B cell (primary cell): ENCODE data around the gene PLEKHG2. TPM values are rescaled to one million over a fixed set of nuclear protein-coding genes. Genes with fewer than 3 reads are reported as not detected.

Source experiments
- ATAC-seq: fragments of 200-7000 bp; cut with Tn5 transposase; one replicate; pipeline ENCODE4 v1.10.0; 2021; ENCODE audit warnings: low read depth, mild to moderate bottlenecking, moderate number of reproducible peaks, moderate library complexity
- CTCF ChIA-PET: fragments of 350-600 bp; sonication (Branson Sonifier 250); formaldehyde crosslinking; loops from one replicate; lab custom pipeline; 2021; ENCODE audit warnings: antibody characterized with exemption, inconsistent platforms; lab: Charles Lee
- POLR2A ChIA-PET: fragments of 350-600 bp; sonication (Branson Sonifier 250); formaldehyde crosslinking; loops from one replicate; lab custom pipeline; 2021; ENCODE audit warnings: antibody characterized with exemption; lab: Charles Lee
- DNase-seq: peaks from one replicate; pipeline ENCODE4 v3.0.0; 2013
- H2AFZ ChIP-seq: 2 replicates; pipeline ENCODE4 v1.6.1; 2012; ENCODE audit warnings: mild to moderate bottlenecking, low read depth, low read length; ENCODE audit not compliant: insufficient read depth, poor library complexity, severe bottlenecking
- H3K27ac ChIP-seq, 2 donors: 1 replicate in 1 of 2; 2 replicates in 1 of 2; pipeline ENCODE4 v1.5.1; 2012 to 2013; ENCODE audit warnings: low read length in 2 of 2, mild to moderate bottlenecking in 2 of 2, moderate library complexity in 1 of 2
- H3K27me3 ChIP-seq, 4 experiments: fragments of 200-600 bp in 1 of 4; sonication (generic) in 1 of 4; replicated peaks in 1 of 4; 1 replicate in 2 of 4; 2 replicates in 2 of 4; pipeline versions ENCODE4 v1.6.1 to v1.7.0; 2013 to 2016; ENCODE audit warnings: low read length in 3 of 4, mild to moderate bottlenecking in 2 of 4, mixed read lengths in 1 of 4, moderate library complexity in 1 of 4; ENCODE audit not compliant: insufficient read depth in 4 of 4, control insufficient read depth in 3 of 4; ENCODE audit errors: control extremely low read depth in 1 of 4
- H3K36me3 ChIP-seq, 2 experiments: replicated peaks in 1 of 2; 1 replicate in 1 of 2; 2 replicates in 1 of 2; pipeline versions ENCODE4 v1.6.1 to v1.7.1; 2013; ENCODE audit warnings: low read length in 1 of 2; ENCODE audit not compliant: insufficient read depth in 2 of 2, control insufficient read depth in 1 of 2; ENCODE audit errors: control extremely low read depth in 1 of 2, extremely low read depth in 1 of 2
- H3K4me1 ChIP-seq, 2 donors: fragments of 200-600 bp in 1 of 2; sonication (generic) in 1 of 2; 1 replicate in 1 of 2; 2 replicates in 1 of 2; pipeline versions ENCODE4 v1.5.1 to v1.6.1; 2013 to 2017; ENCODE audit warnings: low read length in 2 of 2; ENCODE audit not compliant: control insufficient read depth in 2 of 2, insufficient read depth in 2 of 2
- H3K4me2 ChIP-seq: replicated peaks from 2 replicates; pipeline ENCODE3; 2012; ENCODE audit warnings: mild to moderate bottlenecking, low read depth, low read length; ENCODE audit not compliant: poor library complexity, severe bottlenecking
- H3K4me3 ChIP-seq, 5 experiments: fragments of 200-600 bp in 1 of 5; sonication (generic) in 1 of 5; 1 replicate in 3 of 5; 2 replicates in 2 of 5; pipeline versions ENCODE4 v1.5.1 to v1.7.0; 2011 to 2016; ENCODE audit warnings: low read length in 4 of 5, mild to moderate bottlenecking in 4 of 5, low read depth in 2 of 5, control low read depth in 1 of 5, moderate library complexity in 1 of 5; ENCODE audit not compliant: insufficient read depth in 1 of 5; ENCODE audit errors: control extremely low read depth in 1 of 5, extremely low read depth in 1 of 5
- H3K79me2 ChIP-seq: fragments of 200-600 bp; sonication (generic); one replicate; pipeline ENCODE4 v1.6.0; 2016; ENCODE audit warnings: low read length; ENCODE audit not compliant: control insufficient read depth, insufficient read depth
- H3K9ac ChIP-seq: fragments of 200-600 bp; sonication (generic); 2 replicates; pipeline ENCODE4 v1.6.1; 2017; ENCODE audit warnings: mild to moderate bottlenecking, low read length, moderate library complexity
- H3K9me3 ChIP-seq, 3 donors: one replicate each; pipeline versions ENCODE4 v1.6.1 to v1.7.1; 2013; ENCODE audit warnings: low read length in 2 of 3; ENCODE audit not compliant: control insufficient read depth in 2 of 3, insufficient read depth in 1 of 3; ENCODE audit errors: control extremely low read depth in 1 of 3
- H4K20me1 ChIP-seq: 2 replicates; pipeline ENCODE4 v1.6.0; 2012; ENCODE audit warnings: mild to moderate bottlenecking, low read length; ENCODE audit not compliant: insufficient read depth, control insufficient read depth, poor library complexity, severe bottlenecking
- H3K27ac Mint-ChIP-seq: one replicate; pipeline ENCODE4 v1.8.0; 2021; ENCODE audit warnings: mixed read lengths
- H3K27me3 Mint-ChIP-seq: one replicate; pipeline ENCODE4 v1.8.0; 2021; ENCODE audit warnings: mixed read lengths
- H3K4me1 Mint-ChIP-seq: one replicate; pipeline ENCODE4 v1.8.0; 2021; ENCODE audit warnings: mixed read lengths
- H3K4me3 Mint-ChIP-seq: one replicate; pipeline ENCODE4 v1.8.0; 2021; ENCODE audit warnings: mixed read lengths
- H3K9me3 Mint-ChIP-seq: one replicate; pipeline ENCODE4 v1.8.0; 2022; ENCODE audit warnings: mixed read lengths; ENCODE audit not compliant: insufficient read depth
- EZH2 ChIP-seq: IDR thresholded peaks from 2 replicates; pipeline ENCODE4 v1.6.1; 2012; ENCODE audit warnings: borderline replicate concordance, low read depth, mild to moderate bottlenecking, moderate library complexity, low read length; ENCODE audit not compliant: insufficient read depth, poor library complexity, severe bottlenecking
- WGBS: methylation state at CpG from one replicate; pipeline ENCODE4 v1.1.5; 2013; ENCODE audit warnings: missing lambda C conversion rate; ENCODE audit not compliant: insufficient coverage; 5-methylcytosine and 5-hydroxymethylcytosine counted together
- intact Hi-C: fragments of 100-400 bp; cut with micrococcal nuclease; formaldehyde crosslinking; loops from one replicate; pipeline ENCODE4 v1.10.0; 2022
- polyA plus RNA-seq: library from polyadenylated mRNA; depleted of rRNA; stranded (reverse); fragments of >200 nt; gene quantifications from 2 replicates; pipeline ENCODE4 v1.2.3, GENCODE V29; 2012
- total RNA-seq, 2 donors: library from RNA; stranded (reverse); fragments of 120-200 nt in 1 of 2; gene quantifications; 1 replicate in 1 of 2; 2 replicates in 1 of 2; pipeline versions ENCODE4 v1.2.3 to v1.2.4, GENCODE V29; 2013 to 2022
- TF ChIP-seq, protein P1 (sequence below): fragments of 200-600 bp; IDR thresholded peaks from one replicate; pipeline ENCODE4 v1.8.0; 2022; ENCODE audit warnings: antibody characterized with exemption, mild to moderate bottlenecking

Gene PLEKHG2
- total and polyA plus RNA-seq, 2 donors (not counting 1 experiment from before 2014, with no cell fraction given): 27.0 to 167 TPM

DNA sequence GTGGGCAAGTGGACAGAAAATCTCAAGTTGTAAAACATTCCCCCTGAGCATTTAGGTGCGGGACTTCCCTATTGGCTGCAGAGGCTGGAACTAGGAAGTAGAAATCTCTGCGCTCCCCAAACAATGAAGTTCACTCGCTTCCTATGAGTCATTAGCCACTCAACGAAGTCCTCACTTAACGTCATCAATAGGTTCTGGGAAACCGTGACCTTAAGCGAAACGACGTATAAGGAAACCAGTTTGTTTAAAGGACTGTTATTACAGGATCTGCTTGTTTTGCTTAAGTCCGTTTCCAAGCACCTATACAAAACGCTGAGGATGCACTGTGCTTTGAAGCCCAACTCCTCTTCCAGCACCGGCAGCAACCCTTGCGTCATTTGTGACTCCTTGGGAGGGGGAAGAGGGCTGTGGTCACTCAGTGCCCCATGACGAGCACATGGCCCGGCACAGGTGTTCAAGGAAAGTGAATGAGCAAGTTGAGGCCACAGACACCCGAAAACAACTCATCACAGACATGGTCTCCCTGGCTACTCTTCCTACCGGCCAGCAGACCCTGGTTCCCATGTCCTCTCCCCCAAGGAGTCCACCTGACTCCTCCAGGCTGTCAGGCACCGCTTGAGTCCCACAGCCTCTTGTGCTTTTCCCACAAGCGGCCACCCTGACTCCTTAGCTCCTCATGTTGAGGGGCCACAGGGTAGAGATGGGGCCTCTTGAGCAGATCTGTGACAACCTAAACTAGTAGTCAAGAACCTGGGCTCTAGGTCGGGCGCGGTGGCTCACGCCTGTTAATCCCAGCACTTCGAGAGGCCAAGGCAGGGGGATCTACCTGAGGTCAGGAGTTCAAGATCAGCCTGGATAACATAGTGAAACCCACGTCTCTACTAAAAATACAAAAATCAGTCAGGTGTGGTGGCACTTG is 18.5 kb downstream of the PLEKHG2 start:
- DNase-seq (peak; percentile 63), ATAC-seq (peak; percentile 69)
- H3K4me1 Mint-ChIP-seq: peaks cover 35% of the 10 kb centered on the region
- no peaks in the 10 kb centered on the region for H3K27me3 Mint-ChIP-seq
- Histone ChIP-seq H3K4me1 (peaks cover 17 to 25% of the 10 kb centered on the region in 2 donors), H3K27ac (peak overlapping the region; percentile 9 to 63), H3K9ac (no peak overlapping the region), H3K27me3 (no peaks in the 10 kb centered on the region), H3K79me2 (peaks cover 33% of the 10 kb centered on the region), H4K20me1 (peaks cover 34% of the 10 kb centered on the region), H3K4me3 (no peak overlapping the region), H3K9me3 (no peaks in the 10 kb centered on the region), H2AFZ (no peak overlapping the region), H3K36me3 (peaks cover 7 to 37% of the 10 kb centered on the region in 2 experiments), H3K4me2 (no peak overlapping the region)
- ChIA-PET POLR2A (interaction anchor here (0.7 kb wide), 2 partner anchors 8 to 131 kb away, joined by 5 to 8 read pairs; no protein-coding TSS in a partner anchor), CTCF (interaction anchor here (0.7 kb wide), 1 partner anchor 19 kb away, joined by 3 read pairs; the partner anchor contains the start of gene PLEKHG2)
- TF ChIP-seq, protein P1, sequence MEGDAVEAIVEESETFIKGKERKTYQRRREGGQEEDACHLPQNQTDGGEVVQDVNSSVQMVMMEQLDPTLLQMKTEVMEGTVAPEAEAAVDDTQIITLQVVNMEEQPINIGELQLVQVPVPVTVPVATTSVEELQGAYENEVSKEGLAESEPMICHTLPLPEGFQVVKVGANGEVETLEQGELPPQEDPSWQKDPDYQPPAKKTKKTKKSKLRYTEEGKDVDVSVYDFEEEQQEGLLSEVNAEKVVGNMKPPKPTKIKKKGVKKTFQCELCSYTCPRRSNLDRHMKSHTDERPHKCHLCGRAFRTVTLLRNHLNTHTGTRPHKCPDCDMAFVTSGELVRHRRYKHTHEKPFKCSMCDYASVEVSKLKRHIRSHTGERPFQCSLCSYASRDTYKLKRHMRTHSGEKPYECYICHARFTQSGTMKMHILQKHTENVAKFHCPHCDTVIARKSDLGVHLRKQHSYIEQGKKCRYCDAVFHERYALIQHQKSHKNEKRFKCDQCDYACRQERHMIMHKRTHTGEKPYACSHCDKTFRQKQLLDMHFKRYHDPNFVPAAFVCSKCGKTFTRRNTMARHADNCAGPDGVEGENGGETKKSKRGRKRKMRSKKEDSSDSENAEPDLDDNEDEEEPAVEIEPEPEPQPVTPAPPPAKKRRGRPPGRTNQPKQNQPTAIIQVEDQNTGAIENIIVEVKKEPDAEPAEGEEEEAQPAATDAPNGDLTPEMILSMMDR: no peak
- H3K27ac Mint-ChIP-seq: peak overlapping the region; percentile 94
- no peaks in the 10 kb centered on the region for H3K9me3 Mint-ChIP-seq
- intact Hi-C loops: loop anchor here (2.0 kb wide), 1 partner anchor 14 kb away; the partner anchor contains the start of gene SUPT5H
- WGBS: 65% methylated on average over 14 of the region's 25 CpGs
- H3K4me3 Mint-ChIP-seq: peak overlapping the region; percentile 71

DNA sequence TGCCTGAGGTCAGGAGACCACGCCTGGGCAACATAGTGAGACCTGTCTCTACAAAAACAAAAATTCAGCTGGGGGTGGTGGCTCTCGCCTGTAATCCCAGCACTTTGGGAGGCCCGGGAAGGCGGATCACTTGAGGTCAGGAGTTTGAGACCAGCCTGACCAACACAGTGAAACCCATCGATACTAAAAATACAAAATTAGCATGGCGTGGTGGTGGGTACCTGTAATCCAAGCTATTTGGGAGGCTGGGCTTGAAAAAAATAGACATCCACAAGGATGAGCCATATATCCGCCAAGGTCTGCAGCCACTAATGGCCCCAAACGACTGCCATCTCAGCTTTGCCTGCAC is 20.2 kb downstream of the PLEKHG2 start:
- H3K9me3 Mint-ChIP-seq: no peaks in the 10 kb centered on the region

More for the DNA sequence above, 20.2 kb downstream of the PLEKHG2 start:
- no peak for DNase-seq
- no peak overlapping the region for H3K9ac ChIP-seq
- CTCF ChIA-PET: interaction anchor here (0.7 to 1.2 kb wide), 2 partner anchors 35 to 408 kb away, joined by 3 read pairs; no protein-coding TSS in a partner anchor
- no peak overlapping the region for H2AFZ ChIP-seq
- intact Hi-C loops: no loop called here
- H3K4me1 ChIP-seq: peaks cover 23 to 33% of the 10 kb centered on the region in 2 donors
- Mint-ChIP-seq H3K4me3 (peak overlapping the region; percentile 16), H3K4me1 (peaks cover 44% of the 10 kb centered on the region), H3K27me3 (no peaks in the 10 kb centered on the region), H3K27ac (peak overlapping the region; percentile 59)
- H3K36me3 ChIP-seq: peaks cover 7 to 37% of the 10 kb centered on the region in 2 experiments
- H3K9me3 ChIP-seq: no peaks in the 10 kb centered on the region
- WGBS: 100% methylated on average over 5 of the region's 8 CpGs
- no peak overlapping the region for H3K4me2 ChIP-seq
- H3K27ac ChIP-seq: no peak overlapping the region
- TF ChIP-seq, protein P1: no peak
- TF ChIP-seq EZH2: no peak
- peaks cover 34% of the 10 kb centered on the region for H4K20me1 ChIP-seq
- POLR2A ChIA-PET: interaction anchor here (0.7 kb wide), 1 partner anchor 23 kb away, joined by 3 read pairs; no protein-coding TSS in a partner anchor
- no peaks in the 10 kb centered on the region for H3K27me3 ChIP-seq
- H3K79me2 ChIP-seq: peaks cover 44% of the 10 kb centered on the region
- ATAC-seq: no peak
- H3K4me3 ChIP-seq: no peak overlapping the region
